Adipocyte (in vitro differentiated cells): ENCODE measurements around the gene LGR4.
"Not testable (repeated sequence)": the region's sequence is repeated elsewhere in the genome, so short reads cannot be mapped to it uniquely, and the experiment has no call there.

ENCODE experiments used
- DNase-seq: peaks from one replicate; pipeline ENCODE4 v3.0.0-alpha.2; 2015; ENCODE audit warnings: low read depth
- H3K27me3 ChIP-seq: replicated peaks from 2 replicates; pipeline ENCODE4 v1.7.0; 2013; ENCODE audit warnings: mild to moderate bottlenecking, low read length, moderate library complexity; ENCODE audit not compliant: control insufficient read depth, insufficient read depth
- H3K36me3 ChIP-seq: 2 replicates; pipeline ENCODE4 v1.7.0; 2013; ENCODE audit warnings: low read length, mild to moderate bottlenecking, moderate library complexity; ENCODE audit not compliant: control insufficient read depth, insufficient read depth, severe bottlenecking
- H3K4me1 ChIP-seq: 2 replicates; pipeline ENCODE4 v1.7.0; 2013; ENCODE audit warnings: mild to moderate bottlenecking, low read length, moderate library complexity; ENCODE audit not compliant: control insufficient read depth, insufficient read depth
- H3K4me3 ChIP-seq: 2 replicates; pipeline ENCODE4 v1.7.0; 2013; ENCODE audit warnings: mild to moderate bottlenecking, low read length, moderate library complexity
- H3K9ac ChIP-seq: 2 replicates; pipeline ENCODE4 v1.7.0; 2013; ENCODE audit warnings: mild to moderate bottlenecking, low read length, moderate library complexity
- H3K9me3 ChIP-seq: 2 replicates; pipeline ENCODE4 v1.7.0; 2013; ENCODE audit warnings: mild to moderate bottlenecking, low read length, moderate library complexity; ENCODE audit not compliant: control insufficient read depth

Gene LGR4

GRCh38 chr11:27455667-27456066 lies 16.9 kb downstream of the LGR4 start:
- Histone ChIP-seq H3K27me3 (no peaks in the 10 kb centered on the region), H3K4me1 (peaks cover 34% of the 10 kb centered on the region), H3K9me3 (no peaks in the 10 kb centered on the region), H3K9ac (no peak overlapping the region), H3K36me3 (no peaks in the 10 kb centered on the region), H3K4me3 (no peak overlapping the region)
- no peak for DNase-seq

- no peak overlapping the region for H3K4me3 ChIP-seq
- H3K9me3 ChIP-seq: no peaks in the 10 kb centered on the region
- H3K9ac ChIP-seq: no peak overlapping the region
- no peak for DNase-seq
- H3K27me3 ChIP-seq: no peaks in the 10 kb centered on the region
- peaks cover 35% of the 10 kb centered on the region for H3K4me1 ChIP-seq
- H3K36me3 ChIP-seq: no peaks in the 10 kb centered on the region
These were observed 18.9 kb downstream of the LGR4 start for GRCh38 chr11:27453701-27454100.

- no peaks in the 10 kb centered on the region for H3K27me3 ChIP-seq
- no peaks in the 10 kb centered on the region for H3K9me3 ChIP-seq
- peak; percentile 37 for DNase-seq
- no peaks in the 10 kb centered on the region for H3K36me3 ChIP-seq
- peaks cover 35% of the 10 kb centered on the region for H3K4me1 ChIP-seq
- peak overlapping the region; percentile 59 for H3K9ac ChIP-seq
- peak overlapping the region; percentile 72 for H3K4me3 ChIP-seq
These were observed 20.4 kb downstream of the LGR4 start for GRCh38 chr11:27452147-27452546.

DNA sequence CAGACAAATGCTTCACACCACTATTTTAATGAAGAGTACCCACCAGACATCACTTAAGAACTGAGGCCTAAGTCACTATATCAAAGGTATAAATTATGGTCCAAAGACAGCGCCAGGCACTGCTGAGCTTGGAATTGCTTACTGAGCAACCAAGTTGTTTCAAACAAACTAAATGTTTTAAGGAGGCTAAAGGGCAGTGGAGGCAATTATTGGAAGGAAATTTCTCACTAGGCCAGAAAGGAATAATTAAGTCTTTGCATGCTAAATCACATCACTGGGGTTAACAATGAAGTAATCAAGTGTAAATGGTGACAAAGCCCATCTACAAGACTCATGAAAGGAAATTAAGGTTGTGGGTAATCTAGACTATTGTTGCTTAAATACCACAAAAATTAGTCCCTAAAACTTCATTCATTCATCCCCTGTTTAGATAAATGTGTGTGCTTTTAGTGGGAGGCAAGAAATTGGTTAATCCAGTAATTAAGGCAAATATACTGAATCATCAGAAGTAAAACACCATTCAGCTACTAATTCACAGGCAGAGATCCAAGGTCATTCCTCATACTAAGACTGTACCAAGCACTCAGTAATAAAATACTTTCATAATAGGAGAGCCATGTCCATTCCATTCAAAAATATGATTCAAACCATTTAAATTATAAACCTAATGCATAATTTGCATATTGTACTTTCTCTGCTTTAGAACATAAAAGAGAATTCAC lies 21.2 kb downstream of the LGR4 start:
- no peak for DNase-seq
- H3K4me3 ChIP-seq: peak overlapping the region; percentile 72
- no peaks in the 10 kb centered on the region for H3K27me3 ChIP-seq
- peak overlapping the region; percentile 59 for H3K9ac ChIP-seq
- H3K4me1 ChIP-seq: peaks cover 28% of the 10 kb centered on the region
- H3K9me3 ChIP-seq: no peaks in the 10 kb centered on the region
- no peaks in the 10 kb centered on the region for H3K36me3 ChIP-seq

- H3K9ac ChIP-seq, H3K4me3 ChIP-seq, H3K27me3 ChIP-seq, H3K36me3 ChIP-seq, DNase-seq, H3K9me3 ChIP-seq: not testable (repeated sequence)
- peaks cover 19% of the 10 kb centered on the region for H3K4me1 ChIP-seq
These were observed 24.4 kb downstream of the LGR4 start for GRCh38 chr11:27448184-27448540.

DNA sequence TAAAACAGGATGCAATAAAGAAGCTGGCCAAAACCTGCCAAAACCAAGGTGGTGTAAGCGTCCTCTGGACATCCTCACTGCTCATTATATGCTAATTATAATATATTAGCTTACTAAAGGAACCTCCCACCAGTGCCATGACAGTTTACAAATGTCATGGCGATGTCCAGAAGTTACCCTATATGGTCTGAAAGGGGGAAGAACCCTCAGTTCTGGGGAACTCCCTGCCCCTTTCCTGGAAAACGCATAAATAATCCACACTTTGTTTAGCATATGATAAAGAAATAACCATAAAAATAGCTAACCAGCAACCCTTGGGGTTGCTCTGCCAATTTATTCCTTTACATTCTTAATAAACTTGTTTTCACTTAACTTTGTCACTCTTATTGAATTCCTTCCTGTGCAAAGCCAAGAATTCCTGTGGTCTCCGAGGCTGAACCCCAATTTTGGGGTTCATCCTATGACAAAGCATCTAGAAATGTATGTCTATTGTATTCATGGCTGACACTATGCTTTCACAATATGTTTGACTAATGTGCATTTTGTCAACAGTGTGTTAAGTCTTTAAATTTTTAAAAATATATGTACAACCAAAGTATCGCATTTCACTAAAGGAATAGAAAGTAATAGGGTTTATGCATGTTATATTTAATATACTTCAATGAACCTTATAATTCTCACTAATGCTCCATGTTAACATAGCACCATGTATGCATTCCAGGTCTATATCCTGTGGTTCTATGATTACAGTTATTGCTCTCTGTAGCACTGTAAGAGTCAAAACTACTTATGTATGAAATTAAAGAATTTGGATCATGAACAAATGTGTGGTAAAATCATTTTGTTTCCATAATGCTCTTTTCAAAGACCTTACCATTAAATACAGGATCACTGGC lies 25.1 kb downstream of the LGR4 start:
- no peaks in the 10 kb centered on the region for H3K9me3 ChIP-seq
- no peaks in the 10 kb centered on the region for H3K27me3 ChIP-seq
- no peak for DNase-seq
- no peaks in the 10 kb centered on the region for H3K36me3 ChIP-seq
- H3K9ac ChIP-seq: no peak overlapping the region
- H3K4me1 ChIP-seq: peaks cover 19% of the 10 kb centered on the region
- H3K4me3 ChIP-seq: no peak overlapping the region

GRCh38 chr11:27445625-27446024 lies 27.0 kb downstream of the LGR4 start:
- DNase-seq: no peak
- H3K4me3 ChIP-seq: no peak overlapping the region
- H3K4me1 ChIP-seq: peaks cover under 1% of the 10 kb centered on the region
- H3K9ac ChIP-seq: no peak overlapping the region
- no peaks in the 10 kb centered on the region for H3K9me3 ChIP-seq
- H3K27me3 ChIP-seq: no peaks in the 10 kb centered on the region
- no peaks in the 10 kb centered on the region for H3K36me3 ChIP-seq

- no peak overlapping the region for H3K9ac ChIP-seq
- H3K4me1 ChIP-seq: no peaks in the 10 kb centered on the region
- DNase-seq: no peak
- no peaks in the 10 kb centered on the region for H3K36me3 ChIP-seq
- H3K27me3 ChIP-seq: no peaks in the 10 kb centered on the region
- H3K9me3 ChIP-seq: no peaks in the 10 kb centered on the region
- no peak overlapping the region for H3K4me3 ChIP-seq
These were observed 27.8 kb downstream of the LGR4 start for GRCh38 chr11:27444801-27445215.

GRCh38 chr11:27443746-27444507 lies 28.7 kb downstream of the LGR4 start:
- no peak overlapping the region for H3K4me3 ChIP-seq
- no peak overlapping the region for H3K9ac ChIP-seq
- H3K27me3 ChIP-seq: no peaks in the 10 kb centered on the region
- no peaks in the 10 kb centered on the region for H3K4me1 ChIP-seq
- no peaks in the 10 kb centered on the region for H3K9me3 ChIP-seq
- H3K36me3 ChIP-seq: no peaks in the 10 kb centered on the region
- DNase-seq: no peak

GRCh38 chr11:27443227-27443626 lies 29.4 kb downstream of the LGR4 start:
- H3K27me3 ChIP-seq: no peaks in the 10 kb centered on the region
- no peak overlapping the region for H3K9ac ChIP-seq
- H3K9me3 ChIP-seq: no peaks in the 10 kb centered on the region
- no peaks in the 10 kb centered on the region for H3K36me3 ChIP-seq
- H3K4me3 ChIP-seq: no peak overlapping the region
- no peak for DNase-seq
- no peaks in the 10 kb centered on the region for H3K4me1 ChIP-seq

GRCh38 chr11:27440090-27440489 lies 32.5 kb downstream of the LGR4 start:
- no peak overlapping the region for H3K4me3 ChIP-seq
- no peaks in the 10 kb centered on the region for H3K9me3 ChIP-seq
- no peaks in the 10 kb centered on the region for H3K27me3 ChIP-seq
- H3K36me3 ChIP-seq: no peaks in the 10 kb centered on the region
- no peak overlapping the region for H3K9ac ChIP-seq
- no peak for DNase-seq
- H3K4me1 ChIP-seq: no peaks in the 10 kb centered on the region
